Measurements from ENCODE around the gene NCKAP5. TPM values are rescaled to one million over a fixed set of nuclear protein-coding genes. Genes with fewer than 3 reads are reported as not detected.

Gene NCKAP5
- total RNA-seq, 1 donor from 2014 or later, result 27.9 TPM

GRCh38 chr2:133570542-133570941, 2.3 kb upstream of the NCKAP5 start:
- Mint-ChIP-seq H3K9me3 (no peaks in the 10 kb centered on the region), H3K4me3 (peak overlapping the region; percentile 13), H3K27ac (ENCODE audit: unreplicated experiment) (peak overlapping the region; percentile 13), H3K27me3 (ENCODE audit: low read depth) (no peaks in the 10 kb centered on the region), H3K4me1 (peaks cover 58% of the 10 kb centered on the region), H3K36me3 (ENCODE audit: low read depth) (no peaks in the 10 kb centered on the region)
- no peak for DNase-seq (ENCODE audit: low read depth, low spot score)
- no peak for TF ChIP-seq CTCF (conservative IDR thresholded peaks at IDR 0.05)

- no peaks in the 10 kb centered on the region for H3K9me3 Mint-ChIP-seq
- TF ChIP-seq CTCF (conservative IDR thresholded peaks at IDR 0.05), result no peak
- H3K27me3 Mint-ChIP-seq (ENCODE audit: low read depth), result no peaks in the 10 kb centered on the region
- DNase-seq (ENCODE audit: low read depth, low spot score), result no peak
- H3K4me3 Mint-ChIP-seq, result peak overlapping the region; percentile 93
- H3K4me1 Mint-ChIP-seq, result peaks cover 69% of the 10 kb centered on the region
- no peaks in the 10 kb centered on the region for H3K36me3 Mint-ChIP-seq (ENCODE audit: low read depth)
- H3K27ac Mint-ChIP-seq (ENCODE audit: unreplicated experiment), result peak overlapping the region; percentile 54
Measured at GRCh38 chr2:133569286-133569830, 1.1 kb upstream of the NCKAP5 start.

DNA sequence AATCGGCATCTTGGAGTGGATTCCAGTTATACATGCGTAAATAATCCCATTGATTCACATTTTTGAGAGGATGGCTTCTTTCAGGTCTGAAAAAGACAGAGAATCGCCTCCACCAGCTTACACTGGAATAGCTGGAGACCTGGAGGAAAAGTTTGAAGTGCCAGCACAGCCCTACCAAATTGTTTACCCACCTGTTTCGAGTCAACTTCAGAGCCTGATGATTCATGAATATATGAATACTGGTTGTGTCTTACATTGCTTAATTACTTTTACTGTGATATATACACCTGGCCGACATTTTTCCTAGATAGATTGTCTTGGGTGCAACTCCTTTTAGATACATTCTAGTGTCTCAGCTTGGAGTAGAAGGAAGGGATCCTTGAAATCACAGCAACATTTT, 335 bp upstream of the NCKAP5 start:
- Mint-ChIP-seq H3K4me3 (peak overlapping the region; percentile 93), H3K27me3 (ENCODE audit: low read depth) (no peaks in the 10 kb centered on the region), H3K27ac (ENCODE audit: unreplicated experiment) (peak overlapping the region; percentile 91), H3K4me1 (peaks cover 65% of the 10 kb centered on the region), H3K36me3 (ENCODE audit: low read depth) (no peaks in the 10 kb centered on the region), H3K9me3 (no peaks in the 10 kb centered on the region)
- no peak for DNase-seq (ENCODE audit: low read depth, low spot score)
- TF ChIP-seq CTCF (conservative IDR thresholded peaks at IDR 0.05), result no peak

- H3K27me3 Mint-ChIP-seq (ENCODE audit: low read depth), result no peaks in the 10 kb centered on the region
- peaks cover 6% of the 10 kb centered on the region for H3K36me3 Mint-ChIP-seq (ENCODE audit: low read depth)
- no peak overlapping the region for H3K27ac Mint-ChIP-seq (ENCODE audit: unreplicated experiment)
- H3K4me1 Mint-ChIP-seq, result peaks cover 63% of the 10 kb centered on the region
- no peaks in the 10 kb centered on the region for H3K9me3 Mint-ChIP-seq
- DNase-seq (ENCODE audit: low read depth, low spot score), result no peak
- H3K4me3 Mint-ChIP-seq, result peak overlapping the region; percentile 2
- TF ChIP-seq CTCF (conservative IDR thresholded peaks at IDR 0.05), result no peak
Measured at GRCh38 chr2:133562558-133562957, 5.7 kb downstream of the NCKAP5 start.

- no peak for DNase-seq (ENCODE audit: low read depth, low spot score)
- no peak overlapping the region for H3K27ac Mint-ChIP-seq (ENCODE audit: unreplicated experiment)
Measured at GRCh38 chr2:133561045-133561852, 7.0 kb downstream of the NCKAP5 start.

More at GRCh38 chr2:133561045-133561852, 7.0 kb downstream of the NCKAP5 start:
- Mint-ChIP-seq H3K4me1 (peaks cover 58% of the 10 kb centered on the region), H3K27me3 (ENCODE audit: low read depth) (no peaks in the 10 kb centered on the region), H3K36me3 (ENCODE audit: low read depth) (peaks cover 11% of the 10 kb centered on the region), H3K9me3 (no peaks in the 10 kb centered on the region), H3K4me3 (peak overlapping the region; percentile 17)
- TF ChIP-seq CTCF (conservative IDR thresholded peaks at IDR 0.05), result peak; percentile 84

Data from neural crest cell (in vitro differentiated cells).